Prostate gland (tissue), 2 donors: ENCODE data around the gene SLC25A29.

ENCODE experiments used
- CTCF ChIP-seq, 4 experiments: fragments of 200-600 bp in 2 of 4; fragments of 450-650 bp in 2 of 4; sonication (generic) in 2 of 4; IDR thresholded peaks; 1 replicate in 3 of 4; 2 replicates in 1 of 4; pipeline ENCODE4 v1.5.1; 2016 to 2019; ENCODE audit warnings: antibody characterized with exemption in 4 of 4, mild to moderate bottlenecking in 2 of 4, moderate library complexity in 2 of 4
- POLR2A ChIP-seq: fragments of 450-650 bp; IDR thresholded peaks from one replicate; pipeline ENCODE4 v1.6.1; 2016; ENCODE audit warnings: antibody characterized with exemption, mild to moderate bottlenecking
- POLR2AphosphoS5 ChIP-seq: sonication (generic); formaldehyde crosslinking; IDR thresholded peaks from one replicate; pipeline ENCODE4 v1.6.1; 2017; ENCODE audit warnings: antibody characterized with exemption

DNA sequence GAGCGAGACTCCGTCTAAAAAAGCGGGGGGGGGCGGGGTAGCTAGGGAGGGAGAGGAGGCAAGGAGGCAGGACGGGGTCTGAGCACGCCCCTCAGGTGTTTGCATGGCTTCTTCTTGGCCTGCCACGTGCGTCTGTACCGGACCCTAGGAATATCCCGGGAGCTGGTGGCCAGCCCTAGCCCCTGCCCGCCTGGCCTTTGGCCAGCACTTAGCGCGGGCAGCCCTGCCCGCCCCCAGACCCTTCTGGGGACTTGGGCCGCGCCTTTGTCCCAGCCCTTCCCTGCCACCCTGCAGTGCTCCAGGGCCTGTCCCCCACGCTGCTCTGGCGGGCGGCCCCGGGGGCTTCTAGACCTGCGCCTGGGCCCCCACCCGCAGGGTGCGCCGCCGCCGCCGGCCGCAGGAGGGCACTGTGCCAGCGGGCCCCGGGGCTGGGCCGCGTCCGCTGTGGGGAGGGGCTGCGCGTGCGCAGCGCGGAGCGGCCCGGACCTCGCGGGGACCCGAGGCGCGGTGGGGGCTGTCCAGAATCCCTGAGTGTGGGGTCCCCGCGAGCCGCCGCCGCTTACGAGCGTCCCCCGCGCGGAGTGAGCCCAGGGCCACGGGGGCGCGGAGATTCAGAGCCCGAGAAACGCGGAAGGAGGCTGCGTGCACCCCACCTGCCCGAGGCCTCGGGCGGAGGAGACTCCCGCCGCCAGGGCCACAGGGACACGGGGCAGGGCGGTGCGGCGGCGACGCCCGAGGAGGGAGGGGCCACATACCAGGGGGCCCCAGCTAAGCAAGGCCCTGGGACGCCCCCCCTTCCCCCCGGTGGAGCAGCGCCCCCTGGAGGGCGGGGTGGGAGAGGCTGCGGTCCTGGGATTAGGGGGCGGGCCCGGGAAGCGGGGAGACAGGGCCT, 21.0 kb downstream of the SLC25A29 start:
- TF ChIP-seq POLR2A, result peak; percentile 42
- TF ChIP-seq CTCF (IDR thresholded peaks at IDR 0.05), result peak; percentile 63 to 91 (median 82)
- TF ChIP-seq POLR2AphosphoS5, result no peak
